Astrocyte of the spinal cord (primary cell): ENCODE data around the gene ALDH1A3.

Source experiments
- DNase-seq: peaks from one replicate; pipeline ENCODE4 v3.0.0; 2011; ENCODE audit warnings: low read depth, low spot score
- H3K4me3 ChIP-seq: 2 replicates; pipeline ENCODE4 v1.5.1; 2011; ENCODE audit warnings: low read depth, mild to moderate bottlenecking, low read length, moderate library complexity
- in situ Hi-C: cut with HindIII; loops from 2 replicates; pipeline ENCODE4 v1.10.0; 2017; ENCODE audit warnings: low sequenced_read_pairs
- TF ChIP-seq, protein P1 (sequence below): IDR thresholded peaks from 2 replicates; pipeline ENCODE4 v1.5.1; 2012; ENCODE audit warnings: low read depth, mild to moderate bottlenecking, low read length, inconsistent platforms

The ALDH1A3 gene

GRCh38 chr15:100952566-100952965, 72.9 kb downstream of the ALDH1A3 start:
- in situ Hi-C loops, result no loop called here
- TF ChIP-seq, protein P1, sequence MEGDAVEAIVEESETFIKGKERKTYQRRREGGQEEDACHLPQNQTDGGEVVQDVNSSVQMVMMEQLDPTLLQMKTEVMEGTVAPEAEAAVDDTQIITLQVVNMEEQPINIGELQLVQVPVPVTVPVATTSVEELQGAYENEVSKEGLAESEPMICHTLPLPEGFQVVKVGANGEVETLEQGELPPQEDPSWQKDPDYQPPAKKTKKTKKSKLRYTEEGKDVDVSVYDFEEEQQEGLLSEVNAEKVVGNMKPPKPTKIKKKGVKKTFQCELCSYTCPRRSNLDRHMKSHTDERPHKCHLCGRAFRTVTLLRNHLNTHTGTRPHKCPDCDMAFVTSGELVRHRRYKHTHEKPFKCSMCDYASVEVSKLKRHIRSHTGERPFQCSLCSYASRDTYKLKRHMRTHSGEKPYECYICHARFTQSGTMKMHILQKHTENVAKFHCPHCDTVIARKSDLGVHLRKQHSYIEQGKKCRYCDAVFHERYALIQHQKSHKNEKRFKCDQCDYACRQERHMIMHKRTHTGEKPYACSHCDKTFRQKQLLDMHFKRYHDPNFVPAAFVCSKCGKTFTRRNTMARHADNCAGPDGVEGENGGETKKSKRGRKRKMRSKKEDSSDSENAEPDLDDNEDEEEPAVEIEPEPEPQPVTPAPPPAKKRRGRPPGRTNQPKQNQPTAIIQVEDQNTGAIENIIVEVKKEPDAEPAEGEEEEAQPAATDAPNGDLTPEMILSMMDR, result no peak
- H3K4me3 ChIP-seq, result no peak overlapping the region
- DNase-seq, result no peak

DNA sequence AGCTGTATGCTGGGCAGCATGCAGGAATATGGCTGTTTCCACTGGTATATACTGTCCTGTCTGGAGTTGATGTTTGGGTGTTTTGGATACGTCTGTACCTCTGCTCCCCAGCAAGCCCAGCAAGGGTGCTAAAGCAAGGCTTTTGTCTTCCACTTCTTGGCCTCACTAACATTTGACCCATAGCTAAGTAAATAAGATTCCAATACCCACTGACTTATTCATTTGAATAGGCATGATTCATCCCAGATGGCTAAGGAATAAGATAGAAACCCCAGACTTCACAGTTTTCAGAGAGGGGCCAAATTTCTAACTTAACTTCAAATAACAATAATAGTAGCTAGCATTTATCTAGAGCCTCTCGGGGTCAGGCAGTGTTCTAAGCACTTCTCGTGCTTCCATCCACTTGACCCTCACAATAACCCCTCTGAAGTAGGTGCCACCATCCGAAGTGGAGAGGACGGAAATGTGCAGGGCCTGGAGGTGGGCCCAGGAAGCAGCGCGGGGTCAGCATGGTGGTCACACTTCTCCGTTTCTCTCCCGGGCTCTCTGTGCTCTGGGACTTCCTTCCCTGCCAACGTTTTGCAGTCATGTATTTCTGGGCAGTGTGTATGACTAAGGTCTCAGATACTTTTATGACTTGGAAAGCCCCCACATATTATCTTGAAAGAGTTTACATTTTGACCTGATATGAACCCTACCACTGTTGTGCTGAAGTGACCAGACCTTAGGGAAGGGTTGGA, 78.9 kb downstream of the ALDH1A3 start:
- peak; percentile 76 for DNase-seq
- H3K4me3 ChIP-seq, result no peak overlapping the region
- TF ChIP-seq, protein P1, result no peak
- in situ Hi-C loops, result no loop called here

DNA sequence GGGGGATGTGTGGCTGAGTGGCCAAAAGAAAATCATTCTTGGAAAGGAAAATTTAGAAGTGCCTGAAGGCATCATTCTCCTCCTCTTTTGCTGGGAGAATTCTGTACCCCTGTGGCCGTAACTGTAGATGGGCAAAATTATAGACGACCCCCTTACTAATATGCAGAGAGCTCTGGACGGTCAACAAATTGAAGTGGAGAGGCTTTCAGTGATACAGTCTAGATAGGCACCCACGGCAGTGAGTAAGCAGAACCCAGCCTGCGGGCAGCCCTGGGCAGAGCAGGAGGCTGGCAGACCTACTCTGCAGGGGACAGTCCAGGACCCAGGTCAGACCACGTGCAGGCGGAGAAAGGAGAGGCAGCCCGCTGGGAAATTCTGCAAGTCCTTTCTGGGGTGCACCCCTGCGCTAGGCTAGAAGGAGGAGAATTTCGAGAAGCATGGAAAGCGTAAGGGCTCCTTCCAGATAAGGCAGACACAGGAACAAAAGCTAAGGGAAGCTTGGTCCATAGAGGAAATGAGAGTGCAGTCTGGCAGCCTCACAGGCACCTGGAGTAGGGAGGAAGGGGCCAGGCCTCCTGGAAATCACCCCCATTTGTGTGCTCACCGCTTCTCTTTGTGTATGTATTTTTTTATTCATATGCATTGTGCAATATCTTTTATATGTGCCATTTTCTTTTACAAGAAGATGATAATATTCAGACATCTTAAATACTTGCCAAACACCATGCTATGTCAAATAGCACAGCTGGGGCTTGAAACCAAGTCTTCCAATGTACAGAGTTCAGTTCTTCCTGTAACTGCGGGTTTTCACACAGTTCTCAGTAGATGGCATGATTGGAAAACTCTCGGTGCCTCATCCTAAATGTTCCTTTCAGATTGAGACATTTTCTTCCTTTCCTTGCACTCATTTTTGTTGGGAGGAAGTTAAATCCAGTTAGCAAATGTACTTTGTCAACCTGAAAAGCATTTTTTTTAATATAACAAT, 79.7 kb downstream of the ALDH1A3 start:
- H3K4me3 ChIP-seq, result no peak overlapping the region
- in situ Hi-C loops, result no loop called here
- DNase-seq, result no peak
- TF ChIP-seq, protein P1, result no peak
